COLO829 (cell line): Measurements from ENCODE around the gene DUT.
"Not testable (repeated sequence)": the region's sequence is repeated elsewhere in the genome, so short reads cannot be mapped to it uniquely, and the experiment has no call there.

Source experiments
- DNase-seq: peaks from one replicate; pipeline ENCODE4 v3.0.0; 2012; ENCODE audit warnings: low spot score

DUT gene

DNA sequence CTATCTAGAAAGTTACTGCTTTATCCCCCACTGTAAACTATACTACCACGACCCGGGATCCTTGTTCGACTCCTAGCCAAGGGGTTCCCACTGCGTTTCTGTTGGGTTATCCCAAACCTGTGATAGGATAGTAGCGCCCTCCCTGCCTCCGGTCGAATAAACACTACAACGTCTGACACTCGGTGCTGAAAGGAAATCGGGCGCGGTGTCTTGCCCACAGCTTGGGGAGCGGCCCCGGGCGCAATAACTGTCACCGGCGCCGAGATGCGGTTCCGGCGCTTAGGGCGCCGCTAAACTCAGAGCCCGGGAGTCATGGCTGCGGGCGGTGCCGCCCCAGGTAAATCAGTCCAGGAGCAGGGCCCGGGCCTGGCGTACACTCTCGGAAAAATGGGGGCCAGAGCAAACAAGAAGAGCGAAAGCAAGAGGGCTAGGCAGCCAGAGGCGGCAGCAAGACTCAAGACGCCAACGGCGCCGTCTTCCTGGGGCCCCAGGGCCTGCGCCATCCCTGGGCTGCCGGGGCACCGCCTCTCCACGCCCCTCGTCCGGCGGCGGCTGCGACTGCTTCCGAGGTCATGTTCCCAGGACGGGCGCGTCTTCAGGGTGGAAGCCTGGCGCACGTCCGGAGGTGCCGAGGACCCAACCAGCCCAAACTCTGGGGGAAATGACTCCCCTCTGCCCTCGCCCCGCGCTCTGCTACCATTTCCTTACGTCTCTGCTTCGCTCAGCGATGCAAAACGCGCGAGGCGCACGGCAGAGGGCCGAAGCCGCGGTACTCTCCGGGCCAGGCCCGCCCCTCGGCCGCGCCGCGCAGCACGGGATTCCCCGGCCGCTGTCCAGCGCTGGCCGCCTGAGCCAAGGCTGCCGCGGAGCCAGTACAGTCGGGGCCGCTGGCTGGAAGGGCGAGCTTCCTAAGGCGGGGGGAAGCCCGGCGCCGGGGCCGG, at the start of gene DUT:
Gene DUT (plus strand): TSS at position 575 of the 941 bp plus-strand sequence. CDS start 87 bp downstream, at position 662.
- DNase-seq: peak; percentile 17

GRCh38 chr15:48281674-48282073, 49.6 kb upstream of the DUT start:
- DNase-seq: no peak

GRCh38 chr15:48282216-48282615, 49.0 kb upstream of the DUT start:
- no peak for DNase-seq

DNA sequence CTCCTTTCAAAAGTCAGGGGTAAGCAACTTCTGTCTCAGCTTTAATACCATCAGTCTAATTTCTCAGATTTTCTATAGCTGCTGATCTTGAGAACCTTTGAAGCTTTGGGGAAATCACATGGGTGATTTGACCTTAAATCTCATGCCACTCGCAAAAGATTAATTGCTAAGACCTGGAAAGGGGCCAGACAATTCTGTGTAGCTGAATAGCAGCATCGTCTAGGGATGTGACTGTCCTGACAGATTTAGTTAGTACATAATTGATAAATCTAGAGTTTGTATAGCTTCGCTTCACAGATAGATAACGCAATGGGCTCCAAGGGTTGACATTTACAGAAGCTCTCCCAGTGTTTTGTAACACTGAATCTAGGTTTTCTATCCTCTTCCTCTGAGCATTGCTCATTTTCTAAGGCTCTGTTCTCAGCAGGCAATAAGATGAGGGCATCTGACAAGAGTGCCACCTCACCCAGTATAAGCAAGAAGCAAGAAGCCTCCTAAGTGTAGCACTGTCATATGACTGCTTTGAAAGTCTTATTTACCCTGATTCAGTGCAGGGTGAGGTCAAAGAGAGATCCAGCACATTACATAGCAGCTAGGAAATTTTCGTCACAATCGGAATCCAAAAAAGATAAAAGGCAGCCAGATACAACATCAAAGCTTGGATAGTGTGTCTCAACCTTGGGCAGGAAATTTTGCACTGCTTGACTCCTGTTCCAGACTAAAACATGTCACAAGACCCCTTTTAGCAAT, 47.7 kb upstream of the DUT start:
- DNase-seq: no peak

DNA sequence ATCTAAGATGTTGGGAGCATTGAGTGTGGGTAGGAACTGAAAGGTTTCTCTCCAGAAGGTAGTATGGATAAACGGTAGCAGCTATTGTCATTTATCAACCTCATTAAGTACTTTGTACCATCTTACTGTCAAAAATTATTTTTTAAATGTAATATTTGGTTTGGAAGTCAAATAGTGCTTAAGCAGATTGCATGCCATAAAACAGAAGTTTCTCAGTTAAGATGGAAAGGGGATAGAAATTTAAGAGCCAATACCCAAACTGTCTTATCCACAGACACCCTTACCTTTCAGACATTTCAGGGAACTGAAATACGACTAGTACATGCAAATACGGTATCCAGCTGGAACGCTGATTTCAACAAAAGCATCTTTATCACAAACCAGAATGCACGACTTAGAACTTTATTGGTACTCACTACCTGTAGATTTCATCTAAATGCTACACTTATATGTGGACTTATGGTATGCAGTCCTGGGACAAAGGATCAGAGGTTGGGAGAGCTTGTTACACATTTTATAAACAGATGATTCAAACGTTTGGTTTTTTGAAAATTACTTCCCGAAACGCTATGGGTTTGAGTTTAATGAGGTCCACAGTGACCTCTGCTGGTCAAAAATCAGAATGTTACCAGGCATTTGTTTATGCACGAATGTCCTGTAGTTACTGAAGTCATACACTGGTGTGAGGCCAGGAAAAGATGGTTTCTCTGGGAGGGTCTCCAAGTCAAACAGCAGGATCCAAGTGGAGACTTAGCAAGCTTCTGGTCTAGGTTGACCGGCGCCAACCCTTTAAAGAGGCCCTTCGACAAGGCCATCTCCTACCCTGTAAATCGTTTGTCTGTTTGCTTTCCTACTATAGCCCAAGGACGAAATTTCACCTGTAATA, 45.7 kb upstream of the DUT start:
- peak; percentile 65 for DNase-seq

DNA sequence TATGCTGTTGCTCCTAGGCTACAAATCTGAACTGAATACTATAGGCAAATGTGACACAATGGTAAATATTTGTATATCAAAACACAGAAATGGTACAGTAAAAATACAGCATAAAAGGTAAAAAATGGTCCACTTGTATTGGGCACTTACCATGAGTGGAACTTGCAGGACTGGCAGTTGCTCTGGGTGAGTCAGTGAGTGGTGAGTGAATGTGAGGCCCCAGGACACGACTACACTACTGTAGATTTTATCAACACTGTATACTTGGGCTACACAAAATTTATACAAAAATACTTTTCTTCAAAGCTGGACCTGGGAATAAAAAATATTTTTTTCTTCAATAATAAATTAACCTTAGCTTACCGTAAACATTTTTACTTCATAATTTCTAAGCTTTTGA, 41.6 kb upstream of the DUT start:
- DNase-seq: no peak

- DNase-seq: no peak
These were observed 38.8 kb upstream of the DUT start for GRCh38 chr15:48292458-48292857.

- no peak for DNase-seq
These were observed 33.6 kb upstream of the DUT start for GRCh38 chr15:48297668-48298067.

DNA sequence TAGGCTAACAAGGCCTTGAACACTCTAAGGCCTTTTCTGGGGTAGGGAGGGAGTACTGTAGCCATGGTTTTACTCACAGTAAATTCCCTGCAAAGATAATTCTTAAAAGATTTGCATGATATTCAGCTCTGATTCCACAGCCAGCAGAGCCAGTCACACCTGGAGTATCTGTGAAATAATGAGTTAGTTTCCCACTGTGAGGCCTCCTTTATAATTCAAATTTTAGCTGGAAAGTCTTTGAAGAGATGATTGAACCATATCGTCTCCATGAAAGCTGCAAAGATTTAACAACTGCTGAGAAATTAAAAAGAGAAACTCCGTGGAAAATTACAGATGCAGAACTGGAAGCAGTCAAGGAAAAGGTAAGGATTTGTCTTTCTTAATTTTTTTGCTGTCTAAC, 32.3 kb upstream of the DUT start:
- DNase-seq: no peak

- no peak for DNase-seq
These were observed 31.2 kb upstream of the DUT start for GRCh38 chr15:48300038-48300437.

DNA sequence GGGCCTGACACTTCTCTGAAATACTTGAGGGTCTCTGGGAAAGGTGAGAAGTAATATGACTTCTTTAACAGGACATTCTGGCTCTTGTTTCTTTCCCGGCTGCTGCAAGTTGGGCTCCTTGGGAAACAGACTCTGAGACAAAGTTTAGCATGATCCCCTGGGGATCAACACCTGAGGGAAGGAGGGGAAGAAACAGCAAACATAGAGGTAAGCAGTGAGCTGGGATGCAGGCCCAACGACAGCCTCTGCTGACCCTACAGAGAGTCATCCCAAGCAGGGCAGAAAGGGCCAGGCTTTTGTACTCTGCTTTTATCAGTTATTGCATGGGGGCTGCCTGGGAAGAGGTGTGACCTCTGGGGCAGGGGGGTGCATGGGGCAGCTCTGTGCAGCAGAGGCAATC, 26.8 kb upstream of the DUT start:
- DNase-seq: no peak

- DNase-seq: no peak
These were observed 24.6 kb upstream of the DUT start for GRCh38 chr15:48306639-48307038.

GRCh38 chr15:48307586-48307985, 23.6 kb upstream of the DUT start:
- no peak for DNase-seq

GRCh38 chr15:48309740-48310139, 21.5 kb upstream of the DUT start:
- DNase-seq: no peak

DNA sequence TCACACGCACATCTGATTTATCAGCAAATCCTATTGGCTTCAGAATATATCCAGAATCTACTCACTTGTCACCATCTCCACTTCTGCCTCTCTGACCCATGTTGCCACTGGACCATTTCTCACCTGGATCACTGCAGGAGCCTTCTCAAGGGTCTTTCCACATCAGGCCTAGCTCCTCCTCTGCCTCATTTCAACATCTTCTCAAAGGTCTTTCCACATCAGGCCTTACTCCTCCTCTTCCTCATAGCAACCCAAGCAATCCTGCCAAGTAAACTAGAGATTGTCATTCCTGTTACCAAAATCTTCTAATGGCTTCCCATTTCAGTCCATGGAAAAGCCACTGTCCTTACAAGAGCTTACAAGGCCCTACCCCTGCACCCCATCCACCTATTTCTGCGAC, 18.0 kb upstream of the DUT start:
- no peak for DNase-seq

GRCh38 chr15:48315041-48315440, 16.2 kb upstream of the DUT start:
- no peak for DNase-seq

GRCh38 chr15:48317221-48317620, 14.0 kb upstream of the DUT start:
- no peak for DNase-seq

GRCh38 chr15:48318131-48318530, 13.1 kb upstream of the DUT start:
- no peak for DNase-seq

DNA sequence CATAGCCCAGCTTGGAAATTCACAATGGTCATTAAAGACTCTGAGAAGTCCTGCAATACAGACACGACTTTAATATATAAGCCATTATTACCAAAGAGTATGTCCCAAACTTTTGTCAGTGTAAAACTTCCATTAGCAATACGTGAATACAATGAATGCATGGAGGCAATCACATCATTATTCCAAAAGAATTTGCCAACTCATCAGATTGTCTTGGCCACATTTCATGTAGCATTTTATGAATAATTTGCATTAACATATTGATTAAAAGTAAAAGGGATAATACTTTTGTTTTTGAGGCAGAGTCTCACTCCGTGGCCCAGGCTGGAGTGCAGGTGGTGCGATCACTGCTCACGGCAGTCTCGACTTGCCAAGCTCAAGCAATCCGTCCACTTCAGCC, 7.9 kb upstream of the DUT start:
- DNase-seq: no peak

DNA sequence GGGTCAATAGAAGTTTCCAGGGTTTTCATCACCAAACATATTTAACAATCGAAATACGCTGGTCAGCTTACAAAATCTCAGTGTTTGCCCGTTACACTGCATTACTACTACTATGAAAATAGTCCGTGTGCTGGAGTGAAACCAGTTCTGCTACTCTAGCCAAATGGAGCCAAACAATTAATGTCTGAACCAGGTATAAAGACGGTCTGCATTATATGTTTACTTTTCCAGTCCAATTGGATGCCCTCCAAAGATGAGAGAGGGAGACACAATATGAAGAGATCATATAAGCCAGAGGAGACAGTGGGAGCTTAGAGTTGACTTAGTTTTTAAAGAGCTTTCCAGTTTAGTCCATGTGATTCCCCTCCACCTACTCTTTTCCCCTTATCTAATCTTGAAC, 6.3 kb upstream of the DUT start:
- no peak for DNase-seq

- DNase-seq: no peak
These were observed 5.8 kb upstream of the DUT start for GRCh38 chr15:48325400-48325799.

GRCh38 chr15:48326180-48326579, 5.0 kb upstream of the DUT start:
- not testable (repeated sequence) for DNase-seq
